K562 (cell line): Measurements from ENCODE around the gene ZNF213. TPM values are rescaled to one million over a fixed set of nuclear protein-coding genes. Genes with fewer than 3 reads are reported as not detected.
A peak's percentile ranks its signal among the peaks of the same experiment; 100 is the strongest.

Experiments used
- HMGXB4 ChIP-seq: sonication (generic); formaldehyde crosslinking; IDR thresholded peaks from 2 replicates; pipeline ENCODE4 v1.8.1; 2023; ENCODE audit warnings: mild to moderate bottlenecking, missing genetic modification reagents
- MGA ChIP-seq: fragments of 450-650 bp; IDR thresholded peaks from 2 replicates; pipeline ENCODE4 v1.6.1; 2016; ENCODE audit warnings: mild to moderate bottlenecking, moderate library complexity
- POLR2H ChIP-seq: IDR thresholded peaks from 2 replicates; pipeline ENCODE4 v1.6.1; 2016; ENCODE audit warnings: missing genetic modification characterization, low read depth, mild to moderate bottlenecking, control low read depth, missing compliant biosample characterization, moderate library complexity
- VEZF1 ChIP-seq: fragments of 200-800 bp; sonication (Bioruptor generic); IDR thresholded peaks from 2 replicates; pipeline ENCODE4 v1.6.1; 2017; ENCODE audit warnings: missing genetic modification characterization, missing compliant biosample characterization
- ZC3H8 ChIP-seq: fragments of 450-650 bp; IDR thresholded peaks from 2 replicates; pipeline ENCODE4 v1.6.1; 2017
- ZNF655 ChIP-seq: fragments of 250-450 bp; sonication (Bioruptor Pico); IDR thresholded peaks from 2 replicates; pipeline ENCODE4 v1.5.0; 2021
- polyA plus RNA-seq, 8 experiments: library from polyadenylated mRNA; depleted of rRNA in 4 of 8; stranded (reverse) in 5 of 8; unstranded in 3 of 8; fragments of >200 nt; fragmentation: Nextera tagmentation in 2 of 8; fragmentation: Illumina TruSeq in 1 of 8; extraction: Ambion mirVana in 2 of 8; extraction: Trizol in 1 of 8; gene quantifications; 2 replicates each; pipeline versions ENCODE4 v1.2.1 to v1.2.3, GENCODE V29; 2011 to 2014; ENCODE audit warnings: inconsistent platforms in 1 of 8, missing spikeins in 1 of 8
- total RNA-seq, 7 experiments: library from RNA; depleted of rRNA in 6 of 7; stranded (reverse); fragments of >200 nt in 6 of 7; fragmentation: Illumina TruSeq in 2 of 7; extraction: Trizol in 2 of 7; gene quantifications; 2 replicates each; pipeline versions ENCODE4 v1.2.1 to v1.2.3, GENCODE V29; 2011 to 2021; ENCODE audit warnings: low replicate concordance in 1 of 7

Gene ZNF213
- total and polyA plus RNA-seq, 9 of the 15 experiments (the other 6 are each of a cell fraction or from before 2014, with no cell fraction given): 0.49 to 10.0 (median 1.8) TPM

GRCh38 chr16:3152991-3153368, 18.2 kb downstream of the ZNF213 start (continued):
- peak; percentile 44; the same call in 1 of the 2 replicates for TF ChIP-seq ZNF655 (CRISPR knock-in tag)
- TF ChIP-seq HMGXB4 (CRISPR knock-in tag): no peak
- TF ChIP-seq MGA: no peak
- TF ChIP-seq VEZF1 (CRISPR knock-in tag): no peak
- TF ChIP-seq POLR2H: no peak; the same call in 1 of the 2 replicates
- TF ChIP-seq ZC3H8: no peak
